ENCODE data around the gene DGKE. TPM values are rescaled to one million over a fixed set of nuclear protein-coding genes. Genes with fewer than 3 reads are reported as not detected.
A peak's percentile ranks its signal among the peaks of the same experiment; 100 is the strongest.

Gene DGKE
- total and polyA plus RNA-seq, 8 donors = 0.56 to 38.8 (median 13.6) TPM

GRCh38 chr17:56826611-56827414, 7.1 kb upstream of the DGKE start:
- no peaks in the 10 kb centered on the region for H3K27me3 ChIP-seq
- no peak overlapping the region for H3K4me3 ChIP-seq
- no peak for DNase-seq
- H3K27ac ChIP-seq = no peak overlapping the region
- intact Hi-C loops (cut with DNase I; ENCODE audit: low total_unique reads) = no loop called here
- peaks cover 0 to 13% (median 0%) of the 10 kb centered on the region in 4 donors for H3K36me3 ChIP-seq
- peaks cover 0 to 14% (median 6%) of the 10 kb centered on the region in 4 donors for H3K4me1 ChIP-seq
- H3K9me3 ChIP-seq = no peaks in the 10 kb centered on the region
- no peak for TF ChIP-seq EP300 (IDR thresholded peaks at IDR 0.05)
- TF ChIP-seq POLR2A (IDR thresholded peaks at IDR 0.05) = no peak
- no peak for TF ChIP-seq CTCF (IDR thresholded peaks at IDR 0.05)
- TF ChIP-seq POLR2AphosphoS5 (IDR thresholded peaks at IDR 0.05) = no peak
- 64 to 87% (median 67%) methylated on average over 4 of the region's 4 CpGs for WGBS, 5 donors

GRCh38 chr17:56830726-56831368, 3.1 kb upstream of the DGKE start:
- Histone ChIP-seq H3K27ac (no peak overlapping the region), H3K4me1 (peaks cover 18 to 39% (median 32%) of the 10 kb centered on the region in 4 donors), H3K4me3 (no peak overlapping the region), H3K36me3 (peaks cover 0 to 4% (median 0%) of the 10 kb centered on the region in 4 donors), H3K27me3 (no peaks in the 10 kb centered on the region), H3K9me3 (no peaks in the 10 kb centered on the region)
- 65 to 80% (median 71%) methylated on average over 7 of the region's 7 CpGs for WGBS, 5 donors
- TF ChIP-seq POLR2AphosphoS5 (IDR thresholded peaks at IDR 0.05) (no peak), CTCF (IDR thresholded peaks at IDR 0.05) (no peak), EP300 (IDR thresholded peaks at IDR 0.05) (no peak), POLR2A (IDR thresholded peaks at IDR 0.05) (no peak)
- intact Hi-C loops (cut with DNase I; ENCODE audit: low total_unique reads) = no loop called here
- no peak for DNase-seq

- no peaks in the 10 kb centered on the region for H3K9me3 ChIP-seq
- H3K4me1 ChIP-seq = peaks cover 18 to 46% (median 36%) of the 10 kb centered on the region in 4 donors
- H3K27ac ChIP-seq = no peak overlapping the region
- TF ChIP-seq CTCF (IDR thresholded peaks at IDR 0.05) (no peak), POLR2A (IDR thresholded peaks at IDR 0.05) (no peak), POLR2AphosphoS5 (IDR thresholded peaks at IDR 0.05) (no peak), EP300 (IDR thresholded peaks at IDR 0.05) (no peak)
- intact Hi-C loops (cut with DNase I; ENCODE audit: low total_unique reads) = no loop called here
- H3K36me3 ChIP-seq = peaks cover 0 to 4% (median 0%) of the 10 kb centered on the region in 4 donors
- no peak for DNase-seq
- no peak overlapping the region for H3K4me3 ChIP-seq
- H3K27me3 ChIP-seq = no peaks in the 10 kb centered on the region
- 94 to 97% (median 97%) methylated on average over 16 of the region's 16 CpGs for WGBS, 5 donors
These were observed 2.4 kb upstream of the DGKE start for GRCh38 chr17:56831369-56832095.

- intact Hi-C loops (cut with DNase I; ENCODE audit: low total_unique reads) = no loop called here
These were observed 1.5 kb upstream of the DGKE start for GRCh38 chr17:56832446-56832845.

More at GRCh38 chr17:56832446-56832845, 1.5 kb upstream of the DGKE start:
- 55 to 65% (median 61%) methylated on average over 4 of the region's 4 CpGs for WGBS, 5 donors
- H3K4me3 ChIP-seq = peak overlapping the region; percentile 75 to 82 (median 81)
- peaks cover 18 to 55% (median 41%) of the 10 kb centered on the region in 4 donors for H3K4me1 ChIP-seq
- TF ChIP-seq POLR2AphosphoS5 (IDR thresholded peaks at IDR 0.05) = no peak
- no peak for TF ChIP-seq POLR2A (IDR thresholded peaks at IDR 0.05)
- no peak for TF ChIP-seq CTCF (IDR thresholded peaks at IDR 0.05)
- TF ChIP-seq EP300 (IDR thresholded peaks at IDR 0.05) = no peak
- DNase-seq = no peak
- H3K27me3 ChIP-seq = no peaks in the 10 kb centered on the region
- H3K36me3 ChIP-seq = peaks cover 0 to 4% (median 0%) of the 10 kb centered on the region in 4 donors
- H3K27ac ChIP-seq = peak overlapping the region in 2 of 5 donors; percentile 92 to 96
- H3K9me3 ChIP-seq = no peaks in the 10 kb centered on the region
